SK-N-SH (cell line): ENCODE results near the gene ABCB4.

Experiments
- CHD2 ChIP-seq: fragments of 150-350 bp; IDR thresholded peaks from 2 replicates; pipeline ENCODE4 v1.6.1; 2018; ENCODE audit warnings: low read length; ENCODE audit not compliant: partially characterized antibody
- ELF1 ChIP-seq: IDR thresholded peaks from 2 replicates; pipeline ENCODE4 v1.4.0; 2012
- JUND ChIP-seq: IDR thresholded peaks from 2 replicates; pipeline ENCODE4 v1.4.0; 2012
- MAX ChIP-seq: IDR thresholded peaks from 2 replicates; pipeline ENCODE4 v1.4.0; 2012; ENCODE audit warnings: low read depth
- MXI1 ChIP-seq: IDR thresholded peaks from 2 replicates; pipeline ENCODE4 v1.6.1; 2012; ENCODE audit warnings: mild to moderate bottlenecking, low read depth, low read length, improper control_type of control experiment
- NRF1 ChIP-seq: IDR thresholded peaks from 2 replicates; pipeline ENCODE4 v1.6.1; 2012; ENCODE audit warnings: low read depth, mild to moderate bottlenecking, low read length
- POLR2AphosphoS5 ChIP-seq: IDR thresholded peaks from 2 replicates; pipeline ENCODE4 v1.6.1; 2012; ENCODE audit warnings: low read depth, low read length
- RCOR1 ChIP-seq: fragments of 150-350 bp; IDR thresholded peaks from 2 replicates; pipeline ENCODE4 v1.6.1; 2017; ENCODE audit warnings: antibody characterized with exemption, low read length
- RFX5 ChIP-seq: IDR thresholded peaks from 2 replicates; pipeline ENCODE4 v1.6.1; 2012; ENCODE audit warnings: mild to moderate bottlenecking, improper control_type of control experiment, low read length
- TEAD4 ChIP-seq: IDR thresholded peaks from 2 replicates; pipeline ENCODE4 v1.4.0; 2012; ENCODE audit warnings: mild to moderate bottlenecking, borderline replicate concordance; ENCODE audit not compliant: insufficient read depth
- YY1 ChIP-seq: IDR thresholded peaks from 2 replicates; pipeline ENCODE4 v1.4.0; 2012; ENCODE audit warnings: low read depth, mild to moderate bottlenecking
- TF ChIP-seq, protein P1 (sequence below): fragments of 150-350 bp; IDR thresholded peaks from 2 replicates; pipeline ENCODE4 v1.6.1; 2017; ENCODE audit warnings: antibody characterized with exemption, low read length, low read depth, borderline replicate concordance
- TF ChIP-seq, protein P2 (sequence below): fragments of 200-600 bp; sonication (generic); IDR thresholded peaks from 2 replicates; pipeline ENCODE4 v1.6.1; 2017; ENCODE audit warnings: antibody characterized with exemption, mild to moderate bottlenecking, moderate library complexity

GRCh38 chr7:87473986-87474385 is 1.5 kb downstream of the ABCB4 start:
- TF ChIP-seq, protein P1, sequence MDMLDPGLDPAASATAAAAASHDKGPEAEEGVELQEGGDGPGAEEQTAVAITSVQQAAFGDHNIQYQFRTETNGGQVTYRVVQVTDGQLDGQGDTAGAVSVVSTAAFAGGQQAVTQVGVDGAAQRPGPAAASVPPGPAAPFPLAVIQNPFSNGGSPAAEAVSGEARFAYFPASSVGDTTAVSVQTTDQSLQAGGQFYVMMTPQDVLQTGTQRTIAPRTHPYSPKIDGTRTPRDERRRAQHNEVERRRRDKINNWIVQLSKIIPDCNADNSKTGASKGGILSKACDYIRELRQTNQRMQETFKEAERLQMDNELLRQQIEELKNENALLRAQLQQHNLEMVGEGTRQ: no peak
- TF ChIP-seq, protein P2, sequence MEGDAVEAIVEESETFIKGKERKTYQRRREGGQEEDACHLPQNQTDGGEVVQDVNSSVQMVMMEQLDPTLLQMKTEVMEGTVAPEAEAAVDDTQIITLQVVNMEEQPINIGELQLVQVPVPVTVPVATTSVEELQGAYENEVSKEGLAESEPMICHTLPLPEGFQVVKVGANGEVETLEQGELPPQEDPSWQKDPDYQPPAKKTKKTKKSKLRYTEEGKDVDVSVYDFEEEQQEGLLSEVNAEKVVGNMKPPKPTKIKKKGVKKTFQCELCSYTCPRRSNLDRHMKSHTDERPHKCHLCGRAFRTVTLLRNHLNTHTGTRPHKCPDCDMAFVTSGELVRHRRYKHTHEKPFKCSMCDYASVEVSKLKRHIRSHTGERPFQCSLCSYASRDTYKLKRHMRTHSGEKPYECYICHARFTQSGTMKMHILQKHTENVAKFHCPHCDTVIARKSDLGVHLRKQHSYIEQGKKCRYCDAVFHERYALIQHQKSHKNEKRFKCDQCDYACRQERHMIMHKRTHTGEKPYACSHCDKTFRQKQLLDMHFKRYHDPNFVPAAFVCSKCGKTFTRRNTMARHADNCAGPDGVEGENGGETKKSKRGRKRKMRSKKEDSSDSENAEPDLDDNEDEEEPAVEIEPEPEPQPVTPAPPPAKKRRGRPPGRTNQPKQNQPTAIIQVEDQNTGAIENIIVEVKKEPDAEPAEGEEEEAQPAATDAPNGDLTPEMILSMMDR: no peak
- no peak for TF ChIP-seq POLR2AphosphoS5
- no peak for TF ChIP-seq ELF1
- TF ChIP-seq RFX5: no peak
- TF ChIP-seq NRF1: no peak
- TF ChIP-seq YY1: no peak
- no peak for TF ChIP-seq RCOR1
- TF ChIP-seq TEAD4: no peak
- TF ChIP-seq MXI1: no peak
- no peak for TF ChIP-seq JUND
- no peak for TF ChIP-seq CHD2
- TF ChIP-seq MAX: no peak
